IPS-18a (cell line): ENCODE data around the gene ARHGAP25.

ENCODE experiments used
- H3K27ac ChIP-seq: one replicate; pipeline ENCODE4 v1.5.1; 2013; ENCODE audit warnings: low read length
- H3K27me3 ChIP-seq: one replicate; pipeline ENCODE4 v1.6.1; 2013; ENCODE audit warnings: mild to moderate bottlenecking, low read length; ENCODE audit not compliant: control insufficient read depth, insufficient read depth
- H3K36me3 ChIP-seq: one replicate; pipeline ENCODE4 v1.6.1; 2013; ENCODE audit warnings: low read depth, low read length; ENCODE audit not compliant: control insufficient read depth
- H3K4me1 ChIP-seq: one replicate; pipeline ENCODE4 v1.6.1; 2013; ENCODE audit warnings: low read depth, low read length; ENCODE audit not compliant: control insufficient read depth
- H3K4me3 ChIP-seq: one replicate; pipeline ENCODE4 v1.5.1; 2013; ENCODE audit warnings: low read length
- H3K9ac ChIP-seq: one replicate; pipeline ENCODE4 v1.6.1; 2013; ENCODE audit warnings: mild to moderate bottlenecking, low read length, moderate library complexity
- H3K9me3 ChIP-seq: one replicate; pipeline ENCODE4 v1.6.1; 2013; ENCODE audit warnings: low read depth, low read length; ENCODE audit not compliant: control insufficient read depth

ARHGAP25 gene

GRCh38 chr2:68845043-68845442 lies 110.4 kb downstream of the ARHGAP25 start:
- H3K36me3 ChIP-seq: no peaks in the 10 kb centered on the region
- H3K27ac ChIP-seq: no peak overlapping the region
- H3K4me1 ChIP-seq: no peaks in the 10 kb centered on the region
- no peak overlapping the region for H3K4me3 ChIP-seq
- H3K27me3 ChIP-seq: no peaks in the 10 kb centered on the region
- no peak overlapping the region for H3K9ac ChIP-seq
- no peaks in the 10 kb centered on the region for H3K9me3 ChIP-seq

GRCh38 chr2:68846091-68846490 lies 111.5 kb downstream of the ARHGAP25 start:
- Histone ChIP-seq H3K27me3 (no peaks in the 10 kb centered on the region), H3K9ac (no peak overlapping the region), H3K27ac (no peak overlapping the region), H3K36me3 (no peaks in the 10 kb centered on the region), H3K4me1 (no peaks in the 10 kb centered on the region), H3K4me3 (no peak overlapping the region), H3K9me3 (no peaks in the 10 kb centered on the region)

DNA sequence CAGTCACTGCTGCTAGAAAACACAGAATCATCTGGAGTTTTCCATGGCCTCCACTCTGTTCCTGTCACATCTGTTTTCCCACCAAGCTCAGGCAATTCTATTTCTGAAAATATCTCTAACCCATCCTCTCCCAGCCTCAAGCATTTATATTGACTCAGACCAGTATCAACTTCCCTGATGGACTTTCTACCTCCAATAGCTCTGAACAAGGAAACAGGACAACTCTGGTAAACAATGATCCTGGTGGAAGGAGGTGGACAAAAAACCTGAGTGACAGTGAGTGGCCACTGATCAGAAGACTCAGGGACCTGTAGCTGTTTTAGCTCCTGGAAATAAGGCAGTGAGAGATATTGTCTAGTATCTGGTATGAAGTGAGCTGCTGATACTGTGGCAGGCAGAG lies 113.1 kb downstream of the ARHGAP25 start:
- Histone ChIP-seq H3K27ac (no peak overlapping the region), H3K27me3 (no peaks in the 10 kb centered on the region)

GRCh38 chr2:68849579-68850030 lies 115.0 kb downstream of the ARHGAP25 start:
- H3K9ac ChIP-seq: no peak overlapping the region
- H3K4me3 ChIP-seq: no peak overlapping the region
- H3K36me3 ChIP-seq: no peaks in the 10 kb centered on the region
- H3K27ac ChIP-seq: no peak overlapping the region
- no peaks in the 10 kb centered on the region for H3K27me3 ChIP-seq
- H3K9me3 ChIP-seq: no peaks in the 10 kb centered on the region
- no peaks in the 10 kb centered on the region for H3K4me1 ChIP-seq

More for the DNA sequence above, 113.1 kb downstream of the ARHGAP25 start:
- Histone ChIP-seq H3K4me1 (no peaks in the 10 kb centered on the region), H3K9me3 (no peaks in the 10 kb centered on the region), H3K4me3 (no peak overlapping the region), H3K9ac (no peak overlapping the region), H3K36me3 (no peaks in the 10 kb centered on the region)

DNA sequence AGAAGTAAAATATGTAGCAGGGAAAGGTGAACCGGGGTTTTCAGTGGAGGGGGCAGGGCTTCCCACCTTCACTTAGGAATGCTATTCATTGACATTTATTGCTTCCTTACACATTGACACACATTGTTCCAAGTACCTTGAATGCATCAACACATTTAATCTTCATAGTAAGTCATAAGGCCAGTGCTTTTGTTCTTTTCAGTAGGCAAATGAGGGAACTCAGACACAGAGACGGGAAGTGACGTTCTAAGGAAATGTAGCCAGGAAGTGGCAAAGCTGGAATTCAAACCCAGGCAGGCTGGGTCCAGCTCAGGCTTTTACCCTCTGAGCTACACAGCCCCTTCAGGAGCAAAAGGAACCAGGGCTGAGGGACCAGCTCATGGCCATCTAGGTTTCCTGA lies 115.9 kb downstream of the ARHGAP25 start:
- H3K4me1 ChIP-seq: no peaks in the 10 kb centered on the region
- H3K9me3 ChIP-seq: no peaks in the 10 kb centered on the region
- no peak overlapping the region for H3K4me3 ChIP-seq
- no peak overlapping the region for H3K27ac ChIP-seq
- no peaks in the 10 kb centered on the region for H3K27me3 ChIP-seq
- no peaks in the 10 kb centered on the region for H3K36me3 ChIP-seq
- H3K9ac ChIP-seq: no peak overlapping the region

GRCh38 chr2:68853035-68853434 lies 118.4 kb downstream of the ARHGAP25 start:
- Histone ChIP-seq H3K4me3 (no peak overlapping the region), H3K4me1 (no peaks in the 10 kb centered on the region), H3K27me3 (no peaks in the 10 kb centered on the region), H3K9ac (no peak overlapping the region), H3K27ac (no peak overlapping the region), H3K36me3 (no peaks in the 10 kb centered on the region), H3K9me3 (no peaks in the 10 kb centered on the region)

DNA sequence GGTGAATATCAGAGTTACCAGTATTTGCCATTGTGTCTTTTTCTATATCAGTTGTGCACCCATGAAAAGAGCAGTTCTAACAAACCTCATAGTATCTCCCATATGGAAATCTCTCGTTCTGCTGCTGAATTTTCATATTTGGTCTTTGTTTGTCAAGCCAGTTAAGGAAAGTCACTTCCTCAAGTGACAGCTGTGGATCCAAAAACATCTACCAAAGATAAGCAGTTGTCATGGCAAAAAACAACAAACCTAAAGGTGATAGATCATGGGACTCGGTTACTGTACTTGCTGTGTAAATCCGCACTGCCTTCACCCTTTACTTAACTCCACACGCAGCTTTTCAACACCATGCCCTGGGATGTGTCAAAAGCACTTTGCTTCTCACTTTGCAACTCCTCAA lies 119.3 kb downstream of the ARHGAP25 start:
- no peak overlapping the region for H3K9ac ChIP-seq
- H3K9me3 ChIP-seq: no peaks in the 10 kb centered on the region
- H3K4me1 ChIP-seq: peaks cover 5% of the 10 kb centered on the region
- H3K4me3 ChIP-seq: no peak overlapping the region
- no peaks in the 10 kb centered on the region for H3K36me3 ChIP-seq
- no peak overlapping the region for H3K27ac ChIP-seq
- no peaks in the 10 kb centered on the region for H3K27me3 ChIP-seq

DNA sequence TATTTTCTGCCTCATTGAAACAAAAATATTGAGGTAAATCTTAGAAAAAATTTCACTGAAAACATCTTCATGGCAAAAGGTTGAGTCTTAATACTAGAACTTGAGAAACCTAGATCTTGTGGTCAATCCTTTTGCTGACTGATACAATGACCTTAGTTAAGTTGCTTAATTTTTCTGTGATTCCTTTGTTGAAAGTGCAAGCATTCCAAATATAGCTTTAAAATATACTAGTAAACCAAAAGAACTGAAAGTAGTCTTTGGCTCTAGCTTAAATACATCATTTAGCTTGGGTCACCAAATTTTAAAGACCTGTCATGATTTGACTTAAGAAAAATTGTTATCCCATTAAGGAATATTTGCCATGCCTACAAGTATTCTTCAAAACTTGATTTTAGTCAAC lies 119.9 kb downstream of the ARHGAP25 start:
- Histone ChIP-seq H3K4me3 (no peak overlapping the region), H3K9ac (no peak overlapping the region), H3K27me3 (no peaks in the 10 kb centered on the region), H3K27ac (no peak overlapping the region), H3K9me3 (no peaks in the 10 kb centered on the region), H3K36me3 (no peaks in the 10 kb centered on the region), H3K4me1 (peaks cover 5% of the 10 kb centered on the region)

- H3K9me3 ChIP-seq: no peaks in the 10 kb centered on the region
- H3K27me3 ChIP-seq: no peaks in the 10 kb centered on the region
These were observed 120.9 kb downstream of the ARHGAP25 start for GRCh38 chr2:68855550-68855949.

DNA sequence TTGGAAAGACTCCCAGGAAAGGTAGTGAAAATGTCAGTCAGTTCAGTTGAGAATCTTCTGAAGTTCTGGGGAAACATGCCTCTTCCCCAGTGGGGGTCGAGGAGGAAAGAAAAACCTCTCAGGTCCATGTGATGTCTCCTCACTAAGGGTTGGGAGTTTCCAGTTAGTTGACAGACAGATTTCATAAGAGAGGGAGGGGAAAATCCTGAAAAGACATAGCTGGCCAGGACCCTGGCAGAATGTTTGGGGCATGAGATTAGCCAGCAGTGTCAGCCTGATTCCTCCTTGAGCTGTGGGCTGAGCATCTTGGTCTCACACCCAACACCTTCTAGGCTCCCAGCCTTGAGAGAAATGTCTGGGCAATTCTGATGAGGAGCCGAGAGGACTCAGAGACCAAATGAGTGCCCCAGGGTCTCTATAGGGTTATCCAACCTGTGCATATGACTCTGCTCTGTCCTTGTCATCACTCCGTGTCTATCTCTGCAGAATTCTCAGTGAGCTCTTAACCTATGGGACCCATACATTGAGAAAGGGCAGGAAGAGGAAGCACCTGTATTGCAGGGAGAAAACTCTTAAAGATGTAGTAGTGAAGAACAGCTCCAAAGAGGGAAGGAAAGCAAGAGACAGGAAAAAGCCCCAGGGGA lies 122.7 kb downstream of the ARHGAP25 start:
- no peaks in the 10 kb centered on the region for H3K9me3 ChIP-seq
- no peak overlapping the region for H3K9ac ChIP-seq
- H3K27ac ChIP-seq: no peak overlapping the region
- no peak overlapping the region for H3K4me3 ChIP-seq
- no peaks in the 10 kb centered on the region for H3K27me3 ChIP-seq
- no peaks in the 10 kb centered on the region for H3K36me3 ChIP-seq
- peaks cover 5% of the 10 kb centered on the region for H3K4me1 ChIP-seq

More at GRCh38 chr2:68855550-68855949, 120.9 kb downstream of the ARHGAP25 start:
- Histone ChIP-seq H3K4me1 (peaks cover 5% of the 10 kb centered on the region), H3K4me3 (no peak overlapping the region), H3K27ac (no peak overlapping the region), H3K9ac (no peak overlapping the region), H3K36me3 (no peaks in the 10 kb centered on the region)

GRCh38 chr2:68857855-68858456 lies 123.3 kb downstream of the ARHGAP25 start:
- Histone ChIP-seq H3K9ac (no peak overlapping the region), H3K4me3 (no peak overlapping the region), H3K4me1 (peaks cover 8% of the 10 kb centered on the region), H3K27ac (no peak overlapping the region), H3K36me3 (no peaks in the 10 kb centered on the region), H3K27me3 (no peaks in the 10 kb centered on the region), H3K9me3 (no peaks in the 10 kb centered on the region)

DNA sequence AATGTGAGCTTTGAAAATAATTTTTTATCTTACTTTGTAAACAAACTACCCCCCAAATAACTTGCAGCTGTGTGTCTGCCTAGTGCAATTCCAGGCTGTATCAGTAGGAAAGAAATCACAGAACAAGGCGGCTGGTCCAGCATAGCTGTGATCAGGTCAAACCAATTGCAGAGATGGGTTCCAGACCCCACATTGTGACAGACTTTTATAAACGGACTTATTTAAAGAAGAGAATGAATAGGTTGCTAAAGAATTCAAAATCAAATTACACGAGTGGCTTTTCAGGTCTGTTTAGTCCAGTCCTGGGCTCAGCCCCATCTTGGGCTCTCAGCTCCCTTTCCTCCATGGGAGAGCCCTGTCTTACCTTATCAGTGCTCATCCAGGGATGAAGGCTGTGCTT lies 125.5 kb downstream of the ARHGAP25 start:
- Histone ChIP-seq H3K27ac (no peak overlapping the region), H3K36me3 (no peaks in the 10 kb centered on the region), H3K4me1 (peaks cover 8% of the 10 kb centered on the region), H3K4me3 (no peak overlapping the region), H3K9ac (no peak overlapping the region), H3K9me3 (no peaks in the 10 kb centered on the region), H3K27me3 (no peaks in the 10 kb centered on the region)
